Measurements from ENCODE around the gene STAM.

The STAM gene

GRCh38 chr10:17689137-17689536 lies 45.2 kb downstream of the STAM start:
- in situ Hi-C loops (cut with MboI; ENCODE audit: low sequenced_read_pairs, unreplicated experiment): no loop called here
- no peak for TF ChIP-seq CTCF (IDR thresholded peaks at IDR 0.05; ENCODE audit: borderline replicate concordance, control extremely low read depth, extremely low read depth, insufficient read depth, missing control alignments)
- DNase-seq (ENCODE audit: low spot score): no peak

DNA sequence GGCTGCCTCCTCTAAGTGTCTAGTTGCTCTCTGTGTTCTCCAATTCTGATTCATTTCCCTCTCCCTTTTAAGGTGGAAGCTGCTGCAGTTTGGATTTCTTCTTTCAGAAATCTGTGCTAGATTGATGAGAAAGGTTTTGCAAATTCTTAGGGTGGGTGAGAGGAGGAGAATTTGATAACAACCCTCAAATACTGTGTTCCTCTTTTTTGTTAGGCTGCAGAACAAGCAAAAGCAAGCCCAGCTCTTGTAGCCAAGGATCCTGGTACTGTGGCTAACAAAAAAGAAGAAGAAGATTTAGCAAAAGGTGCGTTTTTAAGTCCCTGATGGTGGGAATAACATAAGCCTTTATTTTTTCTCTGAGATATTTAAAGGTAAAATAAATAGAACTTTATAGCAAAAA lies 49.1 kb downstream of the STAM start:
- DNase-seq (ENCODE audit: low spot score): no peak
- TF ChIP-seq CTCF (IDR thresholded peaks at IDR 0.05; ENCODE audit: borderline replicate concordance, control extremely low read depth, extremely low read depth, insufficient read depth, missing control alignments): no peak
- in situ Hi-C loops (cut with MboI; ENCODE audit: low sequenced_read_pairs, unreplicated experiment): no loop called here

DNA sequence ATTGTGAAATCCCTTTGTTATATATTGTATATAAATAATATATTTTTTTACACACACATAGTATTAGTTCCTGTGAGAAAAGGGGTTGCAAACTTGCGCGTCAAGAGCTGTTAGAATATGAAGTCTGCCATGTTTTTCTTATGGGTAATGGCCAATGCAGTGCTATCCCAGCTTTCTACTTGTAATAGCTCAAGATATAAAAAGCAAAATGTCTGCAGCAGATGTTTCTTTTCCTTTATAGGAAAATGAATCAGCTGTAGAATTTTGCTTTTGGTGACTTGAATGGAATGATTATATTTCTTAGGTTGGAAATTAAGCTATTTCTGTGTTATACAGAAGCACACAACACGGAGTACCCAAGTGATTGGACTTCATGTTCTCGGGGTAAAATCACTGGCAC lies 54.7 kb downstream of the STAM start:
- no peak for DNase-seq (ENCODE audit: low spot score)
- TF ChIP-seq CTCF (IDR thresholded peaks at IDR 0.05; ENCODE audit: borderline replicate concordance, control extremely low read depth, extremely low read depth, insufficient read depth, missing control alignments): no peak
- in situ Hi-C loops (cut with MboI; ENCODE audit: low sequenced_read_pairs, unreplicated experiment): no loop called here

DNA sequence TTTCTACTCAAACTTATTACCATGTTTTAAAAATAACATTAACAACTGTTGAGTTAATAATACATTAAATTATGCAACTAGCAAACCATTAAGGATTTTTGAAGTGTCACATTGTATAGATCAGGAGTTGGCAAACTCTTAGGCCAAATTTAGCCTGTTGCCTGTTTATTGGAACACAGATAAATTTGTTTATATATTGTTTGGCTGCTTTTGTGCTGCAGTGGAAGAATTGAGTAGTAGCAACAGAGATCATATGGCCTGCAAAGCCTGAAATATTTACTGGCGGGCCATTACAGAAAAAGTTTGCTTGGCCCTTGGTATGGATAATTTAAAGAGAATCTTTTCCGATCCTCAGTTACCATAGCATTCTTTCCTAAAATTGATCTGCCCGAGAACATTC lies 57.4 kb downstream of the STAM start:
- TF ChIP-seq CTCF (IDR thresholded peaks at IDR 0.05; ENCODE audit: borderline replicate concordance, control extremely low read depth, extremely low read depth, insufficient read depth, missing control alignments): no peak
- in situ Hi-C loops (cut with MboI; ENCODE audit: low sequenced_read_pairs, unreplicated experiment): no loop called here
- DNase-seq (ENCODE audit: low spot score): no peak

DNA sequence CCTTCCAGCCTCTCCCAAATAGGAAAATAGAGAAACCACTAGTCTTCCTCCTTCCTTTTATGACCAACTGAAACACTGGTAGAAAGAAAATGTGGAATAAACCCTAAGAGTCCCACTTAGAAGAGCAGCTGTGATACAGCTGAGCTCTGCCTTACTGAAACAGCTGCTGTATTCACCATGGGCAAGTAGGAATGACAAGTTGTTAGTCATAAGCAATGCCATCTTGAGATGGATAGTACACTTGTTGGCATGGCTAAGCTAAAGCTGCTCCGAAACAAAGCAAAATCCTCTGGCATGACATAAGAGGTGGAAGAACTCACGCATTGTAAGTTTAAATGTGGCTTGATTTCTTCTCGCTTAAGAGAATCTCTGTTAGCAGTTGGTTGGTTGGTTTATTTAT lies 59.8 kb downstream of the STAM start:
- TF ChIP-seq CTCF (IDR thresholded peaks at IDR 0.05; ENCODE audit: borderline replicate concordance, control extremely low read depth, extremely low read depth, insufficient read depth, missing control alignments): no peak
- no peak for DNase-seq (ENCODE audit: low spot score)
- in situ Hi-C loops (cut with MboI; ENCODE audit: low sequenced_read_pairs, unreplicated experiment): no loop called here

DNA sequence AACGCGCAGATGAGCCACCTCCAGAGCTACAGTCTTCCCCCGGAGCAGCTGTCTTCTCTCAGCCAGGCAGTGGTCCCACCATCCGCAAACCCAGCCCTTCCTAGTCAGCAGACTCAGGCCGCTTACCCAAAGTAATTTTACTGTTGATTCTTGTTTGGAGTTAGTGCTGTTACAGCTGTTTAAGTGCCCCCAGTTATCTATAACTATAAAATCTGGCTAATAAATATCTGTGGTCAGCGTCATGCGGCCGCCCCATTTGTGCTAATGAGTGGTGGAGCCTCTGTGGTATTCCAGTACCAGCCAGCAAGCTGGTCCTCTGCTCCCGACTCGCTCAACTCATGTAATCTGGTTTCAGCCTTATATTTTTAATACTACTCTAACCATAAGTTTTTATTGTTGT lies 64.9 kb downstream of the STAM start:
- no peak for TF ChIP-seq CTCF (IDR thresholded peaks at IDR 0.05; ENCODE audit: borderline replicate concordance, control extremely low read depth, extremely low read depth, insufficient read depth, missing control alignments)
- no peak for DNase-seq (ENCODE audit: low spot score)
- in situ Hi-C loops (cut with MboI; ENCODE audit: low sequenced_read_pairs, unreplicated experiment): no loop called here

- TF ChIP-seq CTCF (IDR thresholded peaks at IDR 0.05; ENCODE audit: borderline replicate concordance, control extremely low read depth, extremely low read depth, insufficient read depth, missing control alignments): no peak
- in situ Hi-C loops (cut with MboI; ENCODE audit: low sequenced_read_pairs, unreplicated experiment): no loop called here
- no peak for DNase-seq (ENCODE audit: low spot score)
These were observed 65.5 kb downstream of the STAM start for GRCh38 chr10:17709492-17709891.

Measured in GM13976 (cell line).